GM18526 (cell line): ENCODE results near the gene LY6G6F.

ENCODE experiments used
- POLR2A ChIP-seq: IDR thresholded peaks from 3 replicates; pipeline ENCODE4 v1.6.1; 2011; ENCODE audit not compliant: insufficient read length; ENCODE audit errors: extremely low read depth

Gene LY6G6F

DNA sequence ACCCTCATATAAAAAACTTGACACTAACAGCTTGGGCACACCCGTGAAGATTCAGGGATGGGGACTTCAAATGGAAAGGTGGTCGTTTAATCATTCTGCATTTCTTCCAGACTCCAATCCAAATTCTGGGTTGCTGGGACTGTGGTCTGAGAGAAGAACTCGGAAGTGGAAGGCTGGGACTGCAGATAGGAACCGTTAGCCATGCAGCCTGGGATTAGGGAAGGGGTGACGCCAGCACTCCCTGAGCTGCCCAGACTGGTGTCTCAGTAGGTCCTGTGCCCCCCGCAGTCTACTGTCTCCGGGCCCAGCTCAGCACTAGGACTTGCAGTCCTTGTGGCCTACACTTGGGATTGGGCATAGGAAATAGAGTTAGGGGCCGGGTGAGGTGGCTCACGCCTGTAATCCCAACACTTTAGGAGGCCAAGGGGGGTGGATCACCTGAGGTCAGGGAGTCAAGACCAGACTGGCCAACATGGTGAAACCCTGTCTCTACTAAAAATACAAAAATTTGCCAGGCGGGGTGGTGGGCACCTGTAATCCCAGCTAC lies 30.2 kb downstream of the LY6G6F start:
- no peak for TF ChIP-seq POLR2A

- no peak for TF ChIP-seq POLR2A
Observed at GRCh38 chr6:31737315-31737990, 30.8 kb downstream of the LY6G6F start.

DNA sequence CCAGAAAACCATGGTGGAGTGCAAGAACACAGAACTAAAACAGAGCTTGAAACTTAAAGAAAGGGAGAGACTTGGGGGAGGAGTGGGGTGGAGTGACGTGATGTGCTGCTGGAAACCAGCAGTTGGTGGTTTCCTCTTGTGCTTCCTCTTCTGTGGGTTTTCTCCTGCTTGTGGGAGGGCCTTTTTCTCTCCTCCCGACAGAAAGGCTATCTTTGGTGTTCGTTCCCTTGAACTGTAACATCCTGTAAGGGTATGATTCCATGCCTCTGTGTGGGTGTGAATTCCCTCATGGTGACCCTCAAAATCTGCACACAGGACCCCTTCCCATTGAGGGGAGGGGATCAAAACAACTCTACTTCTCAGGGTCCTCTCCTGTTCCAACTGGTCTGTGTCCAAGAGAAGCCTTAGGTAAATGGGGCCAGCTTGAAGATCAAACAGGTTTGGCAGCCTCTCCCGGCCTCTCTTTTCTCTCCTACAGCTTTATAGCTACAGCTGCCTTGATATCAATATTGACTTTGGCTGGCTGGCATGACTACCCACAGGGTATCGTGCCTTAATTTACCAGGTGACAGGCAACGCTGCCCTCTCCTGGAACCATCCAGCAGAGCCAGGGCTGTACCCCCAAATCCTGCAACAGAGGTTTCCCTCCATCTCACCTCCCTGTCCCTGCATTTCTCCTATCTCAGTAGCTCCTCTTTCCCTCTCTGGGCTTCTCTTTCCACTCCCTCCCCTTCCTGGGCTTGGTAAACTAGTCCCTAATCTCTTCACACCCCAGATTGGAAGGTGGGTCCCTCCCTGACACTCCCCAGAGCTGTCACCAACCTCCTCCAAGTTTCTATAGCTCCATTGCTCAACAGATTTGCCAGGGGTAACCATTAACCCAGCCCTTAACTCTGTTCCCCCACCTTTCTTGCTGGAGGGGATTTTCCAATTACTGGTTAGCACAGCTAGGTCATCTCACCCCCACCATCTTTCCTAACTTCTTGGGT lies 31.6 kb downstream of the LY6G6F start:
- peak; percentile 47 for TF ChIP-seq POLR2A

DNA sequence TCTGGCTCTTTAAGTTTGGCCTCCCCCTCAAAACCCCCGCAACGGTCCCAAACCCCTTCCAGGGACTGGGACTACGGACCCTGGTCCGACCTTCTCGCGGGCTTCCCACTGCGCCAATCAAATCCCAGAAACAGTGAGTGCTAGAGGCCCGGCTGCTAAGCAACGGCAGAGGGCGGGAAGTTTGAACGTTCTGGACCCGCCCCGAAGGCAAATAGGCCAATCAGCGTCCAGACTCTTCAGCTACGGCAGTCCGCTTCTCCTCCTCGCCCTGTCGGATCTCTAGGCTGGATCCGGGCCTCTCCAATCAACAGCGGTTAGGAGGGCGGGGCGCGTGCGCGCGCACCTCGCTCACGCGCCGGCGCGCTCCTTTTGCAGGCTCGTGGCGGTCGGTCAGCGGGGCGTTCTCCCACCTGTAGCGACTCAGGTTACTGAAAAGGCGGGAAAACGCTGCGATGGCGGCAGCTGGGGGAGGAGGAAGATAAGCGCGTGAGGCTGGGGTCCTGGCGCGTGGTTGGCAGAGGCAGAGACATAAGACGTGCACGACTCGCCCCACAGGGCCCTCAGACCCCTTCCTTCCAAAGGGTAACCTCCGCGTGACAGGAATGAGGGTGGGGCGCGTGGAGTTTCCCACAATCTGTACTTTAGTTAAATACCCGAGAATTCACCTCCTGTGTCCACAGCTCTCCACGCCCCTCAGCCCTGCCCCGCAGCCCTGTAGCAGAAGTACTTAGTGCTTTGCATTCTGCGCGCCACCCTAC lies 33.2 kb downstream of the LY6G6F start, which contains the start of gene MSH5:
TSS of gene MSH5 (plus strand) at position 367 of the 758 bp plus-strand sequence. CDS start 462 bp downstream, outside the sequence.
- TF ChIP-seq POLR2A: peak; percentile 54

DNA sequence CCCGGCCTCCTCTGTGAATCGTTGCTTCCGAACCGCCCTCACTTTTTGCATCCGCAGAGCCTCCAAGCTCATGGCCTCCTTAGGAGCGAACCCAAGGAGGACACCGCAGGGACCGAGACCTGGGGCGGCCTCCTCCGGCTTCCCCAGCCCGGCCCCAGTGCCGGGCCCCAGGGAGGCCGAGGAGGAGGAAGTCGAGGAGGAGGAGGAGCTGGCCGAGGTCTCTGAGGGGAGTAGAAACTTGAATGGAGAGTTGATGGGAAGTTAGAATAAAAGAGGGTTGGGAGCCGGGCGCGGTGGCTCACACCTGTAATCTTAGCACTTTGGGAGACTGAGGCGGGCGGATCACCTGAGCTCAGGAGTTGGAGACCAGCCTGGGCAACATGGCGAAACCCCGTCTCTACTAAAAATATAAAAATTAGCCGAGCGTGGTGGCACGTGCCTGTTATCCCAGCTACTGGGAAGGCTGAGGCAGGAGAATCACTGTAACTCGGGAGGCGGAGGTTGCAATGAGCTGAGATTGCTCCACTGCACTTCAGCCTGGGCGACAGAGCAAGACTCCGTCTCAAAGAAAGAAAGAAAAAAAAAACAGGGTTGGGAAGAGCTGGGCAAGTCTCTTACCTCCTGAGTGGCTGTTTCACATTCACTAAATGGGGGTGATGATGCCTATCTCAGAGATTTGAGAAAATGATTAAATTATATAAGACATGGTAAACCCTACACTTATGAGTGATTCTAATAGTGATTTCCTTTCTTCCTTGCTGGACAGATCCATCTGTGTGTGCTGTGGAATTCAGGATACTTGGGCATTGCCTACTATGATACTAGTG lies 33.9 kb downstream of the LY6G6F start:
- TF ChIP-seq POLR2A: no peak

DNA sequence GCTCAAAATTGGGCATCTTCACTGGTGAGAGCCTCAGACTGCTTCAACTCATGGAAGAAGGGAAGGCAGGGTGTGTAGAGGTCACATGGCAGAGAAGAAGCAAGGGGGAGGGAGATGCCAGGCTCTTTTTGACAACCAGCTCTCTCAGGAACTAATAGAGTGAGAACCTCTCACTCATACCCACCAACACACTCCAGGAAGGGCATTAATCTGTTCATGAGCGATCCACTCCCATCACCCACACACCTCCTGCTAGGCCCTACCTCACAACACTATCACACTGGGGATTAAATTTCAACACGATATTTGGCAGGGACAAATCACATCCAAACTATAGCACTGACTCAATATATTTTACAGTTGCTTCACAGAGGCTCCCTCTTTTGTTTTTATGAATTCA lies 35.1 kb downstream of the LY6G6F start:
- no peak for TF ChIP-seq POLR2A

- TF ChIP-seq POLR2A: no peak
Observed at GRCh38 chr6:31742894-31743293, 36.2 kb downstream of the LY6G6F start.

DNA sequence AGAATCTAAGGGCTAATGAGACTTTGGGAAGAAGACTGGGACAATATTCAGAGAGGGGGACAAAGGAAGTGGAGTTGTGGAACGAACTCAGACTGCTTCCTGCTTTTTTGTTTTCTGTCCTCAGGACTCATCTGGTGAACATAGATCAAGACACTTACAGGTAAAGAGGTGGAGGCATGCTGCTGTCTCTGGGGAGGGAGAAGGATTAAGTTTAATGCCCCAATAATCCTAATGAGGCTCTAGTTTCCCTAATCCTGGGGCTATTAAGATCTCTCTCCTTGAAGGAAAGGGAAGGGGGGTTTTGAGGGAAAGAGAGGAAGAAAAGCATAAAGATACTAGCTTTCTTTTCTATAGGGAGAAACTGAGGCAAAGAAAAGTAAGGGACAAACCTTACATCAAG lies 37.8 kb downstream of the LY6G6F start:
- TF ChIP-seq POLR2A: no peak

GRCh38 chr6:31749301-31750036 lies 42.8 kb downstream of the LY6G6F start:
- no peak for TF ChIP-seq POLR2A

DNA sequence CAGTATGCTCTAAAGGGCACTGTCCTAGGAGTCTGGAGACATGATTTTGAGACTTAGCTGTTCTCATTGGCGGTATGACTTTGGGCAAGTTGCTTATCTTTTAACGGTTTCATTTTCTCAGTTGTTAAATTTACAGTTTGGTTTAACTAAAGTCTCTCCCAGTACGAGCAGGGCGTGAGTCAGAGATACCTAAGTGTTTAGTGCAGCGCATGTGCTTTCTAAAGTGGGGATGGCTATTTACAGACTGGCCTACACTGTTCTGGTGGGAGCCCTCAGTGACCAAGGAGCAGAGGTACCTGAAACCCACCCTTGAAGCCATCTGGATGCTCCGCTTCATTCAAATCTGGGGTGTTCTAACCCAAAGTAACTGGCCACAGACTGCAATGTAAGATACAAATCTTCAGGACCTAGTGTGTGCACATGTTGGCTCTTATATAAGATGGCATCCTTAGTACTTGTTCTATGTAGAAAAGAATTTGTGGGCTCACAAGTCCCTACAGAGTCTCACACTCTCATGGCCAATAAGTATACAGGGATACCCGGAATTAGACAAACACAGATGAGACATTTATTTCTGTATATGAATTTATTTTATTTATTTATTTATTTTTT lies 43.9 kb downstream of the LY6G6F start:
- no peak for TF ChIP-seq POLR2A

DNA sequence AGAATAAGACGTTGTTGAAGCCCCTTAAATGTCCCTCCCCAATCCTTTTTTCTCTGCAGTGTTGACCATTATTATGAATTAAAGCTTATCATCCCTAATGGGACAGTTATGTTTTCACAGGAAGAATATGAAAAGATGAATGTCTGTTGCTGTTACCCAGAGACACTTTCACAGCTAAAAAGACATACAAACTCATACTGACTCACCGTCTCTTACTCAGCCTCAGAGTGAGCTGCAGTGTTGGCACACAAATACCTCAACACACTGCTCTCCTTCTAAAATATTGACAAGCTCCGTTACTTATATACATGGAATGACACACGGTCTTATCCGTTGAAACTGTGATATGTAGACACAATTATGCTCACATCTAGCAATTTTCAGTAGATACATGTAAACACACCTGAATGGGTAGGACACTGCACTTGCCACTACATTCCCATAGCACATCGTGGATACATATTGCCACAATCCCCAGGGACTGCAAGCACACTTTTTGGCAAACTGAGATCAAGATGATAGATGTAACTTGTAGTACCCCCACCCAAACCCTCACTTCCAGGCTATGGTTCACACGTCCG lies 46.2 kb downstream of the LY6G6F start:
- TF ChIP-seq POLR2A: no peak

DNA sequence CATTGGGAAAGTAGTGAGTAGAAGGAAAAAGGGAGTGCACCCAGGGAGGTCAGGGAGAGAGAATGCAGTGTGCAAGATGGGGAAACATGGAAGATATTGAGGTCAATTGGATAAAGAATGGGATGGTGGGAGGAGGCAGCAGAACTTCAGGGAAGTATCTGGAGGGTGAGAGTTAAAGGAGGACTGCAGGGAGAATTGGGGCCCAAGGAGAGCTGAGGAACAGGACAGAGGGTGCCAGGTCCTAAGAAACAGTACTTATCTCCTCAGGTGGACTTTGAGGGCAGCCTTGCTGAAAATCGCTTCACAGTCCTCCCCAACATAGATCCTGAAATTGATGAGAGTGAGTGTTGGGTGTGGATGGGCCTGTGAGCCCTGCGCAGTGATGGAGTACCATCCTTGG lies 51.6 kb downstream of the LY6G6F start:
- TF ChIP-seq POLR2A: no peak
